Small intestine (tissue), 7 donors: ENCODE data around the gene QDPR. TPM values are rescaled to one million over a fixed set of nuclear protein-coding genes. Genes with fewer than 3 reads are reported as not detected.
"Not testable (repeated sequence)": the region's sequence is repeated elsewhere in the genome, so short reads cannot be mapped to it uniquely, and the experiment has no call there.

ENCODE experiments used
- DNase-seq, 2 donors: peaks; one replicate each; pipeline versions ENCODE4 v3.0.0 to v3.0.0-alpha.2; 2013
- FAIRE-seq: peaks from 2 replicates; lab custom pipeline; 2012; peaks lifted over from hg19 to GRCh38; lab: Jason Lieb, UNC
- H3K27ac ChIP-seq, 3 donors: one replicate each; pipeline ENCODE4 v1.5.1; 2013; ENCODE audit warnings: low read length in 2 of 3, mild to moderate bottlenecking in 2 of 3, control low read depth in 1 of 3, inconsistent platforms in 1 of 3, low read depth in 1 of 3, moderate library complexity in 1 of 3
- H3K27me3 ChIP-seq, 3 donors: one replicate each; pipeline ENCODE4 v1.6.1; 2013; ENCODE audit warnings: low read length in 3 of 3, inconsistent platforms in 1 of 3; ENCODE audit not compliant: control insufficient read depth in 3 of 3, insufficient read depth in 3 of 3
- H3K36me3 ChIP-seq, 3 donors: one replicate each; pipeline ENCODE4 v1.6.1; 2013; ENCODE audit warnings: low read length in 3 of 3, inconsistent platforms in 1 of 3, low read depth in 1 of 3, mild to moderate bottlenecking in 1 of 3, moderate library complexity in 1 of 3; ENCODE audit not compliant: control insufficient read depth in 3 of 3, insufficient read depth in 2 of 3
- H3K4me1 ChIP-seq, 3 donors: one replicate each; pipeline ENCODE4 v1.6.1; 2013; ENCODE audit warnings: low read length in 2 of 3, inconsistent platforms in 1 of 3, low read depth in 1 of 3, mild to moderate bottlenecking in 1 of 3, moderate library complexity in 1 of 3; ENCODE audit not compliant: control insufficient read depth in 3 of 3, insufficient read depth in 2 of 3
- H3K4me3 ChIP-seq, 3 donors: one replicate each; pipeline ENCODE4 v1.5.1; 2013; ENCODE audit warnings: low read length in 3 of 3, control low read depth in 1 of 3, inconsistent platforms in 1 of 3, low read depth in 1 of 3, mild to moderate bottlenecking in 1 of 3, moderate library complexity in 1 of 3
- H3K9me3 ChIP-seq, 2 donors: one replicate each; pipeline ENCODE4 v1.6.1; 2013; ENCODE audit warnings: low read depth in 1 of 2, low read length in 1 of 2; ENCODE audit not compliant: control insufficient read depth in 2 of 2, insufficient read depth in 1 of 2
- WGBS, 3 donors: extraction: QIAGEN DNeasy Blood & Tissue Kit; methylation state at CpG; one replicate each; pipeline ENCODE4 v1.1.7; 2013; 5-methylcytosine and 5-hydroxymethylcytosine counted together
- polyA plus RNA-seq, 4 donors: library from polyadenylated mRNA; stranded (reverse) in 3 of 4; unstranded in 1 of 4; fragments of 200-250 nt in 3 of 4; fragments of 120-200 nt in 1 of 4; gene quantifications; one replicate each; pipeline versions ENCODE4 v1.2.1 to v1.2.3, GENCODE V29; 2013
- donor health status: healthy with polysubstance abuse.
- donor health status: control.
- donor health status: control.
- donor health status: Bipolar disorder and iron deficiency.
- donor health status: healthy.

The QDPR gene
- polyA plus RNA-seq, 4 donors: 31.6 to 80.9 (median 39.0) TPM

GRCh38 chr4:17537060-17537459 lies 25.2 kb upstream of the QDPR start:
- not testable (repeated sequence) for H3K4me3 ChIP-seq, H3K4me1 ChIP-seq, DNase-seq, H3K9me3 ChIP-seq, H3K36me3 ChIP-seq, FAIRE-seq, H3K27ac ChIP-seq, H3K27me3 ChIP-seq
- 89 to 92% (median 91%) methylated on average over 6 of the region's 6 CpGs for WGBS, 3 donors

GRCh38 chr4:17535906-17536305 lies 24.0 kb upstream of the QDPR start:
- no peaks in the 10 kb centered on the region for H3K4me1 ChIP-seq
- peaks cover 0 to 3% of the 10 kb centered on the region in 2 donors for H3K9me3 ChIP-seq
- DNase-seq: no peak
- no peak overlapping the region for H3K27ac ChIP-seq
- no peaks in the 10 kb centered on the region for H3K36me3 ChIP-seq
- FAIRE-seq: no peak
- WGBS, 3 donors: 72 to 87% (median 80%) methylated on average over 3 of the region's 3 CpGs
- no peak overlapping the region for H3K4me3 ChIP-seq
- peaks cover 0 to 3% (median 0%) of the 10 kb centered on the region in 3 donors for H3K27me3 ChIP-seq

GRCh38 chr4:17535242-17535641 lies 23.4 kb upstream of the QDPR start:
- Histone ChIP-seq H3K4me1 (no peaks in the 10 kb centered on the region), H3K9me3 (peaks cover 0 to 3% of the 10 kb centered on the region in 2 donors), H3K27ac (no peak overlapping the region), H3K27me3 (peaks cover 0 to 3% (median 0%) of the 10 kb centered on the region in 3 donors), H3K4me3 (no peak overlapping the region), H3K36me3 (no peaks in the 10 kb centered on the region)
- no peak for FAIRE-seq
- no peak for DNase-seq
- 43 to 72% (median 54%) methylated on average over 4 of the region's 4 CpGs for WGBS, 3 donors

DNA sequence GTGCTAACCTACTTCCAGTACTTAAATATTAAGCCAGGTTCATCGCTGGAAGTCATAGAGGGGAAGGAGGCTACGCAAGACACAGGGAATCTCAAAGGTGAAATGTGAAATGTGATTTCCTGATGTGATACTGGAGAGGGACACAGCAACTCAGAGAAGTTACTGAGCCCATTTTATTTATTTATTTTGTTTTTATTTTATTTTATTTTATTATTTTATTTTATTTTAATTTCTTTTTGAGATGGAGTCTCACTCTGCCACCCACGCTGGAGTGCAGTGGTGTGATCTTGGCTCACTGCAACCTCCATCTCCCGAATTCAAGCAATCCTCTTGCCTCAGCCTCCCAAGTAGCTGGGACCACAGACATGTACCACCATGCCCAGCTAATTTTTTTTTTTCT lies 22.8 kb upstream of the QDPR start:
- Histone ChIP-seq H3K4me1 (no peaks in the 10 kb centered on the region), H3K27me3 (peaks cover 0 to 3% (median 0%) of the 10 kb centered on the region in 3 donors), H3K36me3 (no peaks in the 10 kb centered on the region), H3K4me3 (no peak overlapping the region), H3K9me3 (peaks cover 0 to 3% of the 10 kb centered on the region in 2 donors), H3K27ac (no peak overlapping the region)
- 92 to 97% (median 94%) methylated on average over 4 of the region's 4 CpGs for WGBS, 3 donors
- DNase-seq: no peak
- FAIRE-seq: no peak

GRCh38 chr4:17531538-17532285 lies 19.8 kb upstream of the QDPR start:
- FAIRE-seq (no peak), DNase-seq (no peak)
- Histone ChIP-seq H3K27ac (no peak overlapping the region), H3K27me3 (peaks cover 0 to 5% (median 0%) of the 10 kb centered on the region in 3 donors), H3K4me3 (no peak overlapping the region), H3K9me3 (peaks cover 0 to 3% of the 10 kb centered on the region in 2 donors), H3K4me1 (no peaks in the 10 kb centered on the region), H3K36me3 (no peaks in the 10 kb centered on the region)
- WGBS, 3 donors: 64 to 74% (median 68%) methylated on average over 8 of the region's 8 CpGs

DNA sequence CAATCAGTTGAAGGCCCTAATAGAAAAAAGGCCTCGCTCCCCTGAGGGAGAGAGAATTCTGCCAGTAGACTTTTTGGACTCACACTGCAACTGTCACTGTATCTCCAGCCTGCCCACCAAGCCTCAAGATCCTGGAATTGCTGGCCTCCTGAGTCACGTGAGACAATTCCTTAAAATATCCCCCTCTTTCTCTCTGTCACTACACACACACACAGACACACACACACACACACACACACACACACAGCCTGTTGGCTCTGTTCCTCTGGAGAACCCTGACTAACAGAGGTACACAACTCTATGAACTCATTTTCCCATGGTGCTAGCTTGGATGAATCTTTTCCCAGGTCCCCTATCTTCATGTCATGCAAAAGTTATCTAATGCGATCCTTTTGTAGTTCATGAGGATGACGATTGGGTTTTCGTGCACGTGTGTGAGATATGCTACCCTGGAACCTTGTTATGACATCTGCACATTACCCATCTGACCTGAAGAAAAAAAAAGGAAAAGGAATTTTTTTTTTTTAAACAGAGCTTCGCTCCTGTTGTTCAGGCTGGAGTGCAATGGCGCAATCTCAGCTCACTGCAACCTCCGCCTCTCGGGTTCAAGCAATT lies 16.8 kb upstream of the QDPR start:
- FAIRE-seq: no peak
- WGBS, 3 donors: 87 to 92% (median 89%) methylated on average over 10 of the region's 10 CpGs
- Histone ChIP-seq H3K27me3 (peaks cover 0 to 5% (median 0%) of the 10 kb centered on the region in 3 donors), H3K4me1 (no peaks in the 10 kb centered on the region), H3K9me3 (no peaks in the 10 kb centered on the region), H3K27ac (no peak overlapping the region), H3K4me3 (no peak overlapping the region), H3K36me3 (no peaks in the 10 kb centered on the region)
- no peak for DNase-seq

DNA sequence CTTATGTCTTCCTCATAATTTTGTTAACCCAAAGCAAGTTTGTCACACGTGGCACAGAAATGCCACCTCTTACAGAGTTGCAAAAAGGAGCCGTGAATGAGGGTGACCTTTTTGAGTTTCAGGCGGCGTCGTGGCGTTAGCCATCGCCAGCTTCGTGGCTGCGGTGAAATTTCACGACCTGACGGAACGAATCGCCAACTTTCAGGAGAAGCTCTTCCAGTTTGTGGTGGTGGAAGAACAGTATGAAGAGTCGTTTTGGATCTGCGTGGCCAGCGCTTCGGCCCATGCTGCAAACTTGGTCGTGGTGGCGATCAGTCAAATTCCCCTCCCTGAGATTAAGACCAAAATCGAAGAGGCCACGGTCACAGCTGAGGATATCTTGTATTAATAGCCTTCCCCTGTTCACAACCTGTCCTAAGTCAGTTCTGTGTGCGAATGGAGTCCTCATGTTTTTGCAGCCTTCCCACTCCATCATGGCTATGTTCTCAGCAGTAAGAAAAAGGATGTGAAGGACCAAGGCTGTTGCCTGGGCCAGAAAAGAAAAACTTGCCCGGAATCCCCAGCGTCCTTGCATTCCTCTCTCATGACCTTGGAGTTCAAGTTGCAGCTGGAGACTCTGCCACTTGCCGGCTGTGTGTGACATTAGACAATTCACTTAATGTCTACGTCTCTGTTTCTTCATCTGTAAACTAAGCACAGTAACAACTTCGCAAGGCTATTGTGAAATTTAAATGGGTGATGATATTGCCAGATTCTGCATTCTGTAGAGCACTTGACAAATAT lies 15.0 kb upstream of the QDPR start:
- Histone ChIP-seq H3K27me3 (peaks cover 0 to 2% (median 0%) of the 10 kb centered on the region in 3 donors), H3K27ac (no peak overlapping the region), H3K9me3 (no peaks in the 10 kb centered on the region), H3K4me3 (no peak overlapping the region), H3K36me3 (no peaks in the 10 kb centered on the region), H3K4me1 (no peaks in the 10 kb centered on the region)
- WGBS, 3 donors: 85 to 88% (median 87%) methylated on average over 27 of the region's 27 CpGs
- no peak for DNase-seq
- FAIRE-seq: no peak

- Histone ChIP-seq H3K27me3 (no peaks in the 10 kb centered on the region), H3K4me3 (no peak overlapping the region), H3K9me3 (no peaks in the 10 kb centered on the region), H3K27ac (no peak overlapping the region), H3K36me3 (no peaks in the 10 kb centered on the region), H3K4me1 (no peaks in the 10 kb centered on the region)
- DNase-seq: no peak
- WGBS, 3 donors: 9 to 38% (median 27%) methylated on average over 1 to 2 of the region's 2 CpGs
- no peak for FAIRE-seq
Measured at GRCh38 chr4:17523662-17524061, 11.8 kb upstream of the QDPR start.
